Immature natural killer cell (primary cell): ENCODE measurements around the gene SLC16A7. TPM values are rescaled to one million over a fixed set of nuclear protein-coding genes. Genes with fewer than 3 reads are reported as not detected.

Source experiments
- DNase-seq, 3 donors: peaks; one replicate each; pipeline ENCODE4 v3.0.0; 2022; ENCODE audit warnings: mixed read lengths in 1 of 3
- H3K27ac Mint-ChIP-seq, 6 donors: one replicate each; pipeline ENCODE4 v1.8.0; 2020; ENCODE audit warnings: mixed read lengths in 6 of 6, mild to moderate bottlenecking in 5 of 6, inconsistent platforms in 4 of 6, moderate library complexity in 3 of 6
- H3K27me3 Mint-ChIP-seq, 3 donors: one replicate each; pipeline ENCODE4 v1.8.0; 2020 to 2021; ENCODE audit warnings: low read depth in 3 of 3, mild to moderate bottlenecking in 3 of 3, mixed read lengths in 3 of 3, moderate library complexity in 3 of 3, inconsistent platforms in 1 of 3
- H3K36me3 Mint-ChIP-seq, 3 donors: one replicate each; pipeline ENCODE4 v1.8.0; 2020; ENCODE audit warnings: mixed read lengths in 3 of 3, inconsistent platforms in 2 of 3, mild to moderate bottlenecking in 2 of 3
- H3K4me1 Mint-ChIP-seq, 2 donors: one replicate each; pipeline ENCODE4 v1.8.0; 2020; ENCODE audit warnings: inconsistent platforms in 2 of 2, mild to moderate bottlenecking in 2 of 2, mixed read lengths in 2 of 2, moderate library complexity in 1 of 2
- H3K4me3 Mint-ChIP-seq, 5 donors: one replicate each; pipeline ENCODE4 v1.8.0; 2020; ENCODE audit warnings: mild to moderate bottlenecking in 5 of 5, mixed read lengths in 5 of 5, inconsistent platforms in 3 of 5, moderate library complexity in 3 of 5
- H3K9me3 Mint-ChIP-seq, 6 donors: one replicate each; pipeline ENCODE4 v1.8.0; 2020; ENCODE audit warnings: mild to moderate bottlenecking in 6 of 6, mixed read lengths in 6 of 6, inconsistent platforms in 4 of 6, moderate library complexity in 3 of 6
- polyA plus RNA-seq, 3 donors: library from polyadenylated mRNA; unstranded; fragments of 300-500 nt; fragmentation: Illumina TruSeq; gene quantifications; one replicate each; pipeline ENCODE4 v1.2.3, GENCODE V29; 2021

SLC16A7 gene
- polyA plus RNA-seq, 3 donors from 2014 or later = 16.1 to 24.3 (median 18.3) TPM

DNA sequence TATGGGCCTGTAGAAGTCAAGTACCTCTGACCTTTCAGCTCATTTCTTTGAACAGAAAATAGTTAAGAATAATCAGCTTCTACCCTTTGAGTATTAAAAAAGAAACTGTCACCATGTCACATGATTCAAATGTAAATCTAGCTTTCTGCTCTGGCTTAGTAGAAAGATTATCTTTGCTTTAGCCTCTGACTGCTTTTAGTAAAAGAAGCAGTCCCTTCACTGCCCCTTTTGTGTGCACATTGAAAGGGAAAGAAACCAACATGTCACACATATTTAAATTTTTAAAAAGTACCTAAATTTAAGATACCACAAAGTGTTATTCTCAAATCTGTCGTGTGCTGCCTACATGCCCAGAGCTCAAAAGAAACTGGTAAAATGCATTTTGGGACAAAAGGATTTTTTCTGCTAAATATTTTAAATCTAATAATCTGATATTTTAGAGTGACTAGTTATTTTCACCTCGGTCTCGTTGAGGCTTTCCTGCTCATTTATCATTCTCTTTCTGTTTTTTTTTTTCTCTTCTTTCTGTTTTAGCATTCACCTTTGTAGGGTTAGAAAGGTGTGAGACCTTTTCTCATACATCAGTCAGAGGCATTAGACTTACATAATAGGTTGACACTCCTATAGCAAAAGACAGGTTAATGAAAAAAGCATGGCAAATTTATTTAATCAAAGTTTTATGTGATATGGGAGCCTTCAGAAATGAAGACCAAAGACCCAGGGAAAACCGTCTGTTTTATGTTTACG, 41.3 kb downstream of the SLC16A7 start:
- H3K9me3 Mint-ChIP-seq = no peaks in the 10 kb centered on the region
- DNase-seq = no peak
- peaks cover 36 to 75% of the 10 kb centered on the region in 2 donors for H3K4me1 Mint-ChIP-seq
- no peaks in the 10 kb centered on the region for H3K27me3 Mint-ChIP-seq
- peak overlapping the region in 5 of 6 donors; percentile 8 to 69 (median 36) for H3K27ac Mint-ChIP-seq
- H3K36me3 Mint-ChIP-seq = peaks cover 0 to under 1% (median 0%) of the 10 kb centered on the region in 3 donors
- H3K4me3 Mint-ChIP-seq = peak overlapping the region in 3 of 5 donors; percentile 4 to 68 (median 31)

DNA sequence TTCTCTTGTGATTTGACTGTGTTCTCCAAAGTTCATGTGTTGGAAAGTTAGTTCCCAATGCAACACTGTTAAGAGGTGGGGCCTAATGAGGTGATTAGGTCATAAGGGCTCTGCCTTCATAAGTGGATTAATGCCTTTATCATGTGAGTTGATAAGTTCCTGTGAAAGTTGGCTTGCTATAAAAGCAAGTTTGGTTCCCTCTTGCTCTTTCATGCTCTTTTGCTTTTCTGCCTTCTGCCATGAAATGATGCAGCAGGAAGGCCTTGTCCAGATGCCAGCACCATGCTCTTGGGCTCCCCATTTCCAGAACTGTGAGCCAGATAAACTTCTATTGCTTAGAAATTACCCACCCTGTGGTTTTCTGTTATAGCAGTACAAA, 41.9 kb downstream of the SLC16A7 start:
- no peaks in the 10 kb centered on the region for H3K9me3 Mint-ChIP-seq
- H3K4me1 Mint-ChIP-seq = peaks cover 34 to 75% of the 10 kb centered on the region in 2 donors
- peaks cover 0 to 6% (median 4%) of the 10 kb centered on the region in 3 donors for H3K36me3 Mint-ChIP-seq
- peak overlapping the region in 1 of 5 donors; percentile 68 for H3K4me3 Mint-ChIP-seq
- no peak for DNase-seq
- no peaks in the 10 kb centered on the region for H3K27me3 Mint-ChIP-seq
- peak overlapping the region in 5 of 6 donors; percentile 8 to 72 (median 46) for H3K27ac Mint-ChIP-seq

- DNase-seq = no peak
- Mint-ChIP-seq H3K9me3 (no peaks in the 10 kb centered on the region), H3K4me1 (peaks cover 11 to 39% of the 10 kb centered on the region in 2 donors), H3K36me3 (peaks cover 30 to 34% (median 31%) of the 10 kb centered on the region in 3 donors), H3K27me3 (peaks cover 0 to 3% (median 0%) of the 10 kb centered on the region in 3 donors), H3K4me3 (no peak overlapping the region), H3K27ac (no peak overlapping the region)
Observed at GRCh38 chr12:59643550-59643949, 47.7 kb downstream of the SLC16A7 start.

DNA sequence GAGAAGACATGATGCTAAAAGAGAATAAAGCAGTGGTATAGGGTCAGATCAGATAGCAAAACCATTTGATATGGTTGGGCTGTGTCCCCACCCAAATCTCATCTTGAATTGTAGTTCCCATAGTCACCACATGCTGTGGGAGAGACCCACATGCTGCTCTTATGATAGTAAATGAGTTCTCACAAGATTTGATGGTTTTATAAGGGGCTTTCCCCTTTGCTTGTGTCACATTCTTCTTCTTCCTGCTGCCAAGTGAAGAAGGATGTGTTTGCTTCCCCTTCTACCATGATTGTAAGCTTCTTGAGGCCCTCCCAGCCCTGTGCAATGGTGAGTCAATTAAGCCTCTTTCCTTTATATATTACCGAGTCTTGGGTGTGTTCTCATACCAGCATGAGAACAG, 49.4 kb downstream of the SLC16A7 start:
- peaks cover 30 to 41% (median 31%) of the 10 kb centered on the region in 3 donors for H3K36me3 Mint-ChIP-seq
- H3K9me3 Mint-ChIP-seq = no peaks in the 10 kb centered on the region
- H3K27ac Mint-ChIP-seq = no peak overlapping the region
- peaks cover 18 to 37% of the 10 kb centered on the region in 2 donors for H3K4me1 Mint-ChIP-seq
- peaks cover 0 to 3% (median 0%) of the 10 kb centered on the region in 3 donors for H3K27me3 Mint-ChIP-seq
- DNase-seq = no peak
- no peak overlapping the region for H3K4me3 Mint-ChIP-seq

DNA sequence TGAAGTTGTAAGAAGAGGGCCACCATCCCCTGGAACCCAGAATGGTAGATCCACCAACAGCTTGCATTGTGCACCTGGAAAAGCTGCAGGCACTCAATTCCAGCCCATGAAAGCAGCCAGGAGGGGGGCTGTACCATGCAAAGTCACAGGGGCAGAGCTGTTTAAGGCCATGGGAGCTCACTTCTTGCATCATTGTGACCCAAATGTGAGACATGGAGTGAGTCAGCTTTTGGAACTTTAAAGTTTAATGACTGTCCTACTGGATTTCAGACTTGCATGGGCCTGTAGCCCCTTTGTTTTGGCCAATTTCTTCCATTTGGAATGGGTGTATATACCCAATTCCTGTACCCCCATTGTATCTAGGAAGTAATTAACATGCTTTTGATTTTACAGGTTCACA, 50.8 kb downstream of the SLC16A7 start:
- Mint-ChIP-seq H3K9me3 (no peaks in the 10 kb centered on the region), H3K27ac (no peak overlapping the region), H3K36me3 (peaks cover 30 to 41% (median 31%) of the 10 kb centered on the region in 3 donors), H3K4me3 (no peak overlapping the region), H3K27me3 (peaks cover 0 to 3% (median 0%) of the 10 kb centered on the region in 3 donors), H3K4me1 (peaks cover 32 to 46% of the 10 kb centered on the region in 2 donors)
- DNase-seq = no peak

DNA sequence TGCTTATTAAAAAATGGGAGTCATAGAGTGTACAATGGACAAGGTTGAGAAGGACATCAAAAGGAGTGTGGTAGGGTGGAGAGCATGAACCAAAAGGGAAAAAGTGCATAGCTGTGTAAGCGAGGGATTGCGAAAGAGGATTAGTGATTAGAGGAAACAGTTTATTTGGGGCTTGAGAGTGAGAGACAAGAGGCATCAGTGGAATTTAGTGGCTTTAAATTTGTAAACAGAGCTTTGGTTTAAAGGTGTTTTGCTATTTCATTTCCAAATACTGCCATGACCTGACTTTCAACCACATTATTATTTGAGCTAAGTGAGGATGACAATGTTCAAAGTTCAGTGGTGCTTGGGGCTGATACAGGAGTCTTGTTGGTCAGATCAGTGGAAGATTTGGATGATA, 53.4 kb downstream of the SLC16A7 start:
- peaks cover 0 to 3% (median 0%) of the 10 kb centered on the region in 3 donors for H3K27me3 Mint-ChIP-seq
- peaks cover 31 to 48% of the 10 kb centered on the region in 2 donors for H3K4me1 Mint-ChIP-seq
- DNase-seq = no peak
- peak overlapping the region in 1 of 6 donors; percentile 1 for H3K27ac Mint-ChIP-seq
- peaks cover 20 to 34% (median 21%) of the 10 kb centered on the region in 3 donors for H3K36me3 Mint-ChIP-seq
- no peak overlapping the region for H3K4me3 Mint-ChIP-seq
- no peaks in the 10 kb centered on the region for H3K9me3 Mint-ChIP-seq

GRCh38 chr12:59650588-59651228, 54.9 kb downstream of the SLC16A7 start:
- H3K27me3 Mint-ChIP-seq = peaks cover 0 to under 1% (median 0%) of the 10 kb centered on the region in 3 donors
- H3K4me1 Mint-ChIP-seq = peaks cover 28 to 57% of the 10 kb centered on the region in 2 donors
- H3K4me3 Mint-ChIP-seq = peak overlapping the region in 1 of 5 donors; percentile 18
- H3K9me3 Mint-ChIP-seq = no peaks in the 10 kb centered on the region
- DNase-seq = no peak
- peak overlapping the region in 5 of 6 donors; percentile 0 to 55 (median 34) for H3K27ac Mint-ChIP-seq
- H3K36me3 Mint-ChIP-seq = peaks cover 9 to 24% (median 13%) of the 10 kb centered on the region in 3 donors

- peaks cover 28 to 57% of the 10 kb centered on the region in 2 donors for H3K4me1 Mint-ChIP-seq
- H3K9me3 Mint-ChIP-seq = no peaks in the 10 kb centered on the region
- H3K27me3 Mint-ChIP-seq = no peaks in the 10 kb centered on the region
- H3K27ac Mint-ChIP-seq = peak overlapping the region in 4 of 6 donors; percentile 0 to 75 (median 4)
- peak overlapping the region in 1 of 5 donors; percentile 18 for H3K4me3 Mint-ChIP-seq
- H3K36me3 Mint-ChIP-seq = peaks cover 10 to 22% (median 12%) of the 10 kb centered on the region in 3 donors
- DNase-seq = no peak
Observed at GRCh38 chr12:59651229-59651920, 55.5 kb downstream of the SLC16A7 start.

DNA sequence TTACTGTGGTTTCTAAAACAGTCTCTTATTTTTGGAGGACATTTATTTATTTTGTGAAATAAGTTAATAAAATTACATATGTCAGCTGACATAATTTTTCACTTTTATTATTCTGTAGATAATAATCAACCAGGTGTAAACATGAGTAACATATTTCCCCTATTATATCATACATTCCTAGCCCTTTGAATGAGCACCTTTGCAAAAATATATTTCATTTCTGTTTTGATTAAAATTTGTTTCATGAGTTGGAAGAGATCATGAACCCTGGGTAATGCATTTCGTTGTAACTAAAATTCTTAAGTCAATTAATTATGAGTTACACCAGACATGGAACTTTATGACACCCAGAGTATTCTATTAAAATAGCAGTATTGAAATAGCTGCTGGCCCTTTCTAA, 56.3 kb downstream of the SLC16A7 start:
- H3K27me3 Mint-ChIP-seq = no peaks in the 10 kb centered on the region
- DNase-seq = no peak
- H3K9me3 Mint-ChIP-seq = no peaks in the 10 kb centered on the region
- H3K27ac Mint-ChIP-seq = no peak overlapping the region
- peaks cover 6 to 17% (median 9%) of the 10 kb centered on the region in 3 donors for H3K36me3 Mint-ChIP-seq
- no peak overlapping the region for H3K4me3 Mint-ChIP-seq
- peaks cover 28 to 57% of the 10 kb centered on the region in 2 donors for H3K4me1 Mint-ChIP-seq

DNA sequence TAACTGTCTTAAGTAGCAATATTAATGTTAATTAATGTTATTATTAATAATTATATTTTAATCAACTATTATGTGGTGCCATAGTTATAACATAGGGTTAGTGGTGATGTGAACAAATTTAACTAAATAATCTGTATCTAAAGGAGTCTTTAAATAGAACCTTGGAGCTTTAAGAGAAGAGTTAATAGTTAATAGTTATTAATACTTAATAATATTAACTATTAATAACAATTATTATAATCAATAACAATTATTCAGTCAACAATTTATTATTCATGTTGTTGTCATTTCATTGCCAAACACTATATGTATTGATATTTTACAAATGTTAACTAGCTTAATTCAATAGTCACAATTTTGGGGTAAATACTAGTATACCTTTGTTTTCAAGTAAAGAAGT, 58.2 kb downstream of the SLC16A7 start:
- Mint-ChIP-seq H3K27ac (no peak overlapping the region), H3K9me3 (no peaks in the 10 kb centered on the region), H3K4me1 (peaks cover 22 to 50% of the 10 kb centered on the region in 2 donors), H3K4me3 (no peak overlapping the region), H3K27me3 (no peaks in the 10 kb centered on the region), H3K36me3 (peaks cover 2 to 5% (median 3%) of the 10 kb centered on the region in 3 donors)
- DNase-seq = no peak

DNA sequence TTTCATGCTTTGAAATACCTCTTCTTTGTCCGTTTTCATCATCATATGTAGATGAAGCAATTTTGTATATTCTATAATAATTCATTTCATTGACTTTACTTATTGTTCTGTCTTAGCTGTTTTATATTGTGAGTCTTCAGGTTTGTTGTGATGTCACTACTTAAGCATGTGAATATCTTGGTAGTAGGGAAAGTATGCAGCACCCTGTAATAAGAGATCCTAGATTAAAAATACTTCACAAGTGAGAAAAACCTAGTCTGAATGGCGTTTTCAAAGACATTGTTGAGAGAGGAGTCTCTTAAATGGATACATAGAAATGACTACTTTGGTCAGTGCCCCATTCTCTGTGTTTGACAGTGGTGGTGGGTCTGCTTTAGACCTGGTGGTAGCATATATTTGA, 61.4 kb downstream of the SLC16A7 start:
- Mint-ChIP-seq H3K9me3 (no peaks in the 10 kb centered on the region), H3K27ac (no peak overlapping the region), H3K36me3 (peaks cover 0 to 5% (median 3%) of the 10 kb centered on the region in 3 donors), H3K4me3 (no peak overlapping the region), H3K27me3 (no peaks in the 10 kb centered on the region), H3K4me1 (peaks cover 9 to 51% of the 10 kb centered on the region in 2 donors)
- DNase-seq = no peak

GRCh38 chr12:59657711-59658110, 61.9 kb downstream of the SLC16A7 start:
- Mint-ChIP-seq H3K9me3 (no peaks in the 10 kb centered on the region), H3K27me3 (no peaks in the 10 kb centered on the region), H3K27ac (no peak overlapping the region), H3K36me3 (peaks cover 0 to 5% (median 3%) of the 10 kb centered on the region in 3 donors), H3K4me1 (peaks cover 9 to 53% of the 10 kb centered on the region in 2 donors), H3K4me3 (no peak overlapping the region)
- DNase-seq = no peak

GRCh38 chr12:59660148-59660547, 64.3 kb downstream of the SLC16A7 start:
- H3K4me1 Mint-ChIP-seq = peaks cover 9 to 62% of the 10 kb centered on the region in 2 donors
- DNase-seq = no peak
- no peaks in the 10 kb centered on the region for H3K9me3 Mint-ChIP-seq
- H3K4me3 Mint-ChIP-seq = no peak overlapping the region
- peaks cover 0 to 5% (median 3%) of the 10 kb centered on the region in 3 donors for H3K36me3 Mint-ChIP-seq
- H3K27me3 Mint-ChIP-seq = peaks cover 0 to 2% (median 0%) of the 10 kb centered on the region in 3 donors
- H3K27ac Mint-ChIP-seq = no peak overlapping the region
